Neural progenitor cell (in vitro differentiated cells): ENCODE measurements around the gene EDN3.

ENCODE experiments used
- CTCF ChIP-seq: fragments of 200-600 bp; sonication (generic); IDR thresholded peaks from 2 replicates; pipeline ENCODE4 v1.5.1; 2017; ENCODE audit warnings: antibody characterized with exemption, mild to moderate bottlenecking
- EZH2 ChIP-seq: fragments of 200-600 bp; sonication (generic); IDR thresholded peaks from 2 replicates; pipeline ENCODE4 v1.6.1; 2017; ENCODE audit warnings: antibody characterized with exemption, mild to moderate bottlenecking, moderate library complexity
- EZH2phosphoT487 ChIP-seq: fragments of 200-600 bp; sonication (generic); IDR thresholded peaks from 2 replicates; pipeline ENCODE4 v1.6.1; 2017; ENCODE audit warnings: antibody characterized with exemption

GRCh38 chr20:59308493-59309201 is 8.2 kb downstream of the EDN3 start:
- TF ChIP-seq CTCF (no peak), EZH2phosphoT487 (no peak), EZH2 (no peak)
